HUES64 (cell line): Measurements from ENCODE around the gene MACROD2.
"Not testable (repeated sequence)": the region's sequence is repeated elsewhere in the genome, so short reads cannot be mapped to it uniquely, and the experiment has no call there.

Experiments used
- H3K27ac ChIP-seq: 2 replicates; pipeline ENCODE4 v1.7.0; 2013; ENCODE audit warnings: low read depth, low read length, inconsistent platforms
- H3K27me3 ChIP-seq: 2 replicates; pipeline ENCODE4 v1.6.1; 2013; ENCODE audit warnings: mild to moderate bottlenecking, low read length; ENCODE audit not compliant: insufficient read depth
- H3K36me3 ChIP-seq: 2 replicates; pipeline ENCODE4 v1.6.1; 2013; ENCODE audit warnings: mild to moderate bottlenecking, low read length; ENCODE audit not compliant: insufficient read depth
- H3K4me1 ChIP-seq: 2 replicates; pipeline ENCODE4 v1.6.1; 2013; ENCODE audit warnings: mild to moderate bottlenecking, low read length, moderate library complexity; ENCODE audit not compliant: insufficient read depth
- H3K4me3 ChIP-seq: 2 replicates; pipeline ENCODE4 v1.5.1; 2013; ENCODE audit warnings: mild to moderate bottlenecking, low read length, moderate library complexity
- H3K9ac ChIP-seq: 2 replicates; pipeline ENCODE4 v1.6.1; 2013; ENCODE audit warnings: mild to moderate bottlenecking, low read depth, low read length
- H3K9me3 ChIP-seq: 2 replicates; pipeline ENCODE4 v1.6.1; 2013; ENCODE audit warnings: low read depth, low read length; ENCODE audit not compliant: insufficient read depth
- WGBS: fragments of 150-250, 120-280 bp; methylation state at CpG from one replicate; pipeline ENCODE4 v1.1.7; 2013; ENCODE audit warnings: missing lambda C conversion rate; 5-methylcytosine and 5-hydroxymethylcytosine counted together

Gene MACROD2

DNA sequence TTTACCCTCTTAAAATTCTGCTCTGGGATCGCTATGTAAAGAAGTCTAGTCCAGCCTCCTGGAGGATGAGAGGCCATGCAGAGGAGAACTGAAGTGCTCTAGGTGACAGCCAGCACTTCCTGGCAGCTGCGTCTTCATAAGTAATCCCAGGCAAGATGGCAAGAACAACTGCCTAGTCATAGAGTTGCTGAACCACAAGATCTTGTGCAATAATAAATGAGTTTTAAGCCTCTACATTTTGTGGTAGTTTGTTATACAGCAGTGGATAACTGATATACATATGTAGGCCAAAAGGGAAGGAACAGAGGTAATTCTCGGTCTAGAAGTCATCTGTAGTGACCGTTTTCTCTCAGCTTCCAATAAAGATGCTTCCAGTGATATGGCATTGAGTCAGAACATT is 445.9 kb downstream of the MACROD2 start:
- H3K4me3 ChIP-seq = no peak overlapping the region
- no peaks in the 10 kb centered on the region for H3K36me3 ChIP-seq
- no peaks in the 10 kb centered on the region for H3K4me1 ChIP-seq
- no peaks in the 10 kb centered on the region for H3K27me3 ChIP-seq
- no peak overlapping the region for H3K9ac ChIP-seq
- H3K27ac ChIP-seq = no peak overlapping the region
- WGBS = 96% methylated on average over 4 of the region's 4 CpGs
- H3K9me3 ChIP-seq = peaks cover 12% of the 10 kb centered on the region; the same call in 1 of the 2 replicates

- Histone ChIP-seq H3K9me3 (peaks cover under 1% of the 10 kb centered on the region; the same call in 1 of the 2 replicates), H3K36me3 (no peaks in the 10 kb centered on the region), H3K27me3 (no peaks in the 10 kb centered on the region), H3K9ac (no peak overlapping the region), H3K4me1 (no peaks in the 10 kb centered on the region), H3K27ac (no peak overlapping the region), H3K4me3 (no peak overlapping the region)
- 95% methylated on average over 3 of the region's 3 CpGs for WGBS
Measured at GRCh38 chr20:14444106-14444505, 448.8 kb downstream of the MACROD2 start.

- Histone ChIP-seq H3K4me3 (no peak overlapping the region), H3K27me3 (no peaks in the 10 kb centered on the region), H3K4me1 (no peaks in the 10 kb centered on the region), H3K9ac (no peak overlapping the region), H3K27ac (no peak overlapping the region), H3K9me3 (no peaks in the 10 kb centered on the region), H3K36me3 (no peaks in the 10 kb centered on the region)
Measured at GRCh38 chr20:14445310-14445709, 450.0 kb downstream of the MACROD2 start.

DNA sequence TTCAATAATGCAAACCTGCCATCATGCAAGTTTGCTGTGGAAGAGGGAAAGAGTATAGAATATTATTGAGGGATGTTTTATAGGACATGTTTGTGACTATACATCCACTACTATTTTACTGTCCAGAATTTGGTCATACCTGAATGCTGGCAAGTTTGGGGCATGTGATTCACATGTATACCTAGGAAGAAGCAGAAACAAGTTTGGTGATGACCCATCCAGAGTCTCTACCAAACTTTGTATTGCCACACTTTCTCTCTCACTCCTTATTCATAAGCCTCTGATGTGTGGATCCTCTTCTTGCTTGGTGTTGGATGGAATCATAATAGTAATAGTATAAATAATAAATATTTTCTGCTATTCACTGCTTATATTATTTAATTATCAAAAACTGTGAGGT is 450.6 kb downstream of the MACROD2 start:
- H3K27me3 ChIP-seq = no peaks in the 10 kb centered on the region

GRCh38 chr20:14446446-14446845 is 451.1 kb downstream of the MACROD2 start:
- Histone ChIP-seq H3K27me3 (no peaks in the 10 kb centered on the region), H3K4me3 (no peak overlapping the region), H3K9me3 (no peaks in the 10 kb centered on the region), H3K27ac (no peak overlapping the region), H3K36me3 (no peaks in the 10 kb centered on the region), H3K4me1 (no peaks in the 10 kb centered on the region), H3K9ac (no peak overlapping the region)

More for the DNA sequence above, 450.6 kb downstream of the MACROD2 start:
- no peak overlapping the region for H3K27ac ChIP-seq
- no peaks in the 10 kb centered on the region for H3K9me3 ChIP-seq
- H3K4me1 ChIP-seq = no peaks in the 10 kb centered on the region
- no peak overlapping the region for H3K4me3 ChIP-seq
- no peaks in the 10 kb centered on the region for H3K36me3 ChIP-seq
- H3K9ac ChIP-seq = no peak overlapping the region

- no peak overlapping the region for H3K9ac ChIP-seq
- WGBS = no CpG with 5 or more reads among the region's 1 CpG
- no peaks in the 10 kb centered on the region for H3K36me3 ChIP-seq
- H3K4me1 ChIP-seq = 0 out of 2 replicates have a peak, but pooled peaks cover 4% of the 10 kb centered on the region
- no peaks in the 10 kb centered on the region for H3K9me3 ChIP-seq
- no peak overlapping the region for H3K4me3 ChIP-seq
- no peaks in the 10 kb centered on the region for H3K27me3 ChIP-seq
- no peak overlapping the region for H3K27ac ChIP-seq
Measured at GRCh38 chr20:14449323-14449722, 454.0 kb downstream of the MACROD2 start.

DNA sequence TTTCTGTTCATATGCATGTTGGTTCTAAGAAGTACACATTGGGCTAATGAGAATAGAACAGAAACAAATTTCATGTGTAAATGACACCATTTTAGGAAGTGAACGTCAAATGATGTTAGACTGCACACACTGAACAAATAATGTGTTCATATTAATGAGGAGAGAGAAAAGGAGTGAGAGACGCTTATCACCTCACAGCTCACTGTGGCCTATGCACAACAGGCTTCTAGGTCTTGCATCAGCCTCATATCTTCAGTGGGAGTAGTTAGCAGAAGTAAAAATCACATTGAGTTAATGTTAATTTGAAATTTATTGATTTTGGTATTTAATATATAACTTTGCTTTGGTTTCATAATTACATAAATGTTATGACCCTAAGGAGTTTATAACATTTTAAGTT is 454.9 kb downstream of the MACROD2 start:
- H3K4me3 ChIP-seq = no peak overlapping the region
- 95% methylated on average over 2 of the region's 2 CpGs for WGBS
- no peak overlapping the region for H3K9ac ChIP-seq
- no peaks in the 10 kb centered on the region for H3K27me3 ChIP-seq
- H3K9me3 ChIP-seq = no peaks in the 10 kb centered on the region
- H3K27ac ChIP-seq = no peak overlapping the region
- H3K36me3 ChIP-seq = no peaks in the 10 kb centered on the region
- 0 out of 2 replicates have a peak, but pooled peaks cover 4% of the 10 kb centered on the region for H3K4me1 ChIP-seq

GRCh38 chr20:14451458-14451857 is 456.1 kb downstream of the MACROD2 start:
- Histone ChIP-seq H3K36me3 (no peaks in the 10 kb centered on the region), H3K9ac (no peak overlapping the region), H3K4me3 (no peak overlapping the region), H3K27me3 (no peaks in the 10 kb centered on the region), H3K27ac (no peak overlapping the region), H3K4me1 (0 out of 2 replicates have a peak, but pooled peaks cover 4% of the 10 kb centered on the region), H3K9me3 (no peaks in the 10 kb centered on the region)
- WGBS = 95% methylated on average over 4 of the region's 4 CpGs

GRCh38 chr20:14453259-14453658 is 457.9 kb downstream of the MACROD2 start:
- H3K27ac ChIP-seq = no peak overlapping the region
- no peaks in the 10 kb centered on the region for H3K36me3 ChIP-seq
- WGBS = 79% methylated on average over 1 of the region's 3 CpGs
- no peaks in the 10 kb centered on the region for H3K9me3 ChIP-seq
- H3K27me3 ChIP-seq = no peaks in the 10 kb centered on the region
- H3K4me3 ChIP-seq = no peak overlapping the region
- H3K4me1 ChIP-seq = 0 out of 2 replicates have a peak, but pooled peaks cover 4% of the 10 kb centered on the region
- no peak overlapping the region for H3K9ac ChIP-seq

DNA sequence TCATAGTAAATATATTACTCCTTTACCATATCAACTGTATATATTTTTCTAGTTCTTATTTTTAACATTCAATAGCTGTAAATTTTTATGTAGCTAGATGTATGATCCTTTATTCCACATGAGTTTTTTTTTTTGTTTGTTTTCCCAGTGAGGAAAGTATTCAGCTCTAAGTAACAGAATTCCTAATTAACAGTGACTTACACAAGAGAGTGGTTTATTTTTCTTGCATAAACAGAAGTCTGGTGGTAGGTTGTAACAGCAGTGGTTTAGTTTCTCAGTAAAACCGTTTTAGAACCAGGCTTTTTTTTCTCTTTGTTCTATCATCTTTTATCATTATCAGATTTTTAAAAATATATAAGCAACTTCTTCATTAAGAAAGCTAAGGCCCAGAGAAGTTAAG is 459.0 kb downstream of the MACROD2 start:
- Histone ChIP-seq H3K4me1 (0 out of 2 replicates have a peak, but pooled peaks cover 4% of the 10 kb centered on the region), H3K4me3 (no peak overlapping the region), H3K36me3 (no peaks in the 10 kb centered on the region), H3K27ac (no peak overlapping the region), H3K9me3 (no peaks in the 10 kb centered on the region), H3K27me3 (no peaks in the 10 kb centered on the region), H3K9ac (no peak overlapping the region)
- no CpG with 5 or more reads among the region's 1 CpG for WGBS

- not testable (repeated sequence) for H3K9me3 ChIP-seq, H3K27me3 ChIP-seq, H3K9ac ChIP-seq, H3K27ac ChIP-seq, H3K4me3 ChIP-seq, H3K36me3 ChIP-seq
- H3K4me1 ChIP-seq = peaks cover 23% of the 10 kb centered on the region
- WGBS = 89% methylated on average over 17 of the region's 17 CpGs
Measured at GRCh38 chr20:14467104-14467827, 471.9 kb downstream of the MACROD2 start.
